ENCODE measurements around the gene RYR2. TPM values are rescaled to one million over a fixed set of nuclear protein-coding genes. Genes with fewer than 3 reads are reported as not detected.

The RYR2 gene
- total and polyA plus RNA-seq, 9 donors, result 2.3 to 4.7 (median 3.3) TPM

DNA sequence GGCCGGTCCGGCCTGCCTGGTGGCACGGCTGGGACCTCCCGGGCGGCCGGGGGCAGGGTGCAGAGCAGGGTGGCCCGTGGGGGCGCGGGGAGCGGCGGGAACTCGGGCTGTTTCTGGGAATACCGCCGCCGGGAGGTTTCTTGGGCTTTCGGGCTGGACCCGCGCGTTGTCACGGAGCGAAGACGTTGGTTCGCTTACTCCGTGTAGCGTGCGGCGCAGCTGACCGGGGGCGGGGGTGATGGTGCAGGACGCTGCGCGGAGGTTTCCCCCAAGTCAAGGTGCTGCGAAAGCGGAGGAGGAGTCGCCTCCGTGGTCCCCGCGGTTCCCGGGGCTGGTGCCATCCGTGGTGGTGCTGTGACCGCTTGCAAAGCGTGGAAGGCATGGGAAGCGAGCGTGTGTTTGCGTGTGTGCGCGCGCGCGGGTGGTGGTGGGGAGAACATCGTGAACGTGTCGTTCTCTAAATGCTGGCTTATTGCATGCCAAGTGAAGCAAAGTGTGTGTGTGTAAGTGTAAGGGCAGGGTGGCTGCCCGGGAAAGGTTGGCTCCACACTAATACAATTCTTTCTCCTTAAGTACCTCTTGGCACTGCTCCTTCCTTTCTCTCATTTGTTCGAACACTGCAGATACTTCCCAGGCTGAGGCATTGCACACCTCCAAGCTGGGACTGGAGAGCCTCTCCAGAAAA, 1.1 kb downstream of the RYR2 start:
- no peaks in the 10 kb centered on the region for H3K9me3 ChIP-seq (replicated peaks; ENCODE audit: control insufficient read depth, low read depth, low read length)
- H3K36me3 ChIP-seq (ENCODE audit: control insufficient read depth, insufficient read depth, low read length), result no peaks in the 10 kb centered on the region
- H3K4me1 ChIP-seq (ENCODE audit: control insufficient read depth, insufficient read depth, low read length), result peaks cover 11% of the 10 kb centered on the region
- peaks cover 33% of the 10 kb centered on the region for H3K27me3 ChIP-seq (ENCODE audit: control insufficient read depth, insufficient read depth, low read length)
- H3K4me3 ChIP-seq (ENCODE audit: low read length), result peak overlapping the region; percentile 40
- DNase-seq, result peak; percentile 18
- no peak overlapping the region for H3K27ac ChIP-seq (ENCODE audit: low read length)
- WGBS (ENCODE audit: insufficient coverage), result 1% methylated on average over 52 of the region's 55 CpGs

DNA sequence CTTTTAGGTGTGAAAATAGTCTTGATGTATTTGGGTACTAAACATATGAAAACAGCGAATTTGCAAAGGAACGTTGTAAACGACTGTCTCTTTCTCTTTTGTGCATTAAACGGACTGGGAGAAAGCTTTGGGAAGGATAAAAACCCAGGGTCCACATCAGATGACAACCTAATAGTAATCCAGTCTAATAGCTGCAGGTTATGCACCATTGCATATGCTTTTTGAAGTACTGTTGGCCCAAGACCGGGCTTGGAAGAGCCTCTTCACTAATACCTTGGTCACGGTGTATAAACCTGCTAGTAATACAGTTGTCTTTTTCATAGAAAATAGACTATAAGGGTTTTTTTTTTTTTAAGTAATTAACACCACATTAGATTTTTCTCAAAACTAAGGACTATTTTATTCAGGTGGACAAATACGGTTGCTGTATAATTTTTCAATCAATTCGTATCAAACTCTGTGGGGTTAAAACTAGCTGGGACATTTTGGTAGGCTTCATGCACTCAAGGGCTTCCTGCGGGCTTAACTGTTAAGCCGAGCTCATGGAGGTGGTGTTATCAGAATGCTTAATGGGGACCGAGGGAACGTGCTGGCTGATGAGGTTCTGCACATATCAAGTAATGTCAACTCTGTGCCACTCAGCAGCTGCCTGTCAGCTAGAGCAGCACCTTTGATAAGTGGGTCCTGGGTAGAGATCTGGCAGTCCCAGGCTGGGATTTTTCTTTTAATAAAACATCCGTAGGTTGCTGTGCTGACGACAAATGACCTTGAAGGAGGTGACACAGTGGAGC, 2.1 kb downstream of the RYR2 start:
- H3K4me1 ChIP-seq (ENCODE audit: control insufficient read depth, insufficient read depth, low read length), result peaks cover 11% of the 10 kb centered on the region
- no peak overlapping the region for H3K27ac ChIP-seq (ENCODE audit: low read length)
- H3K36me3 ChIP-seq (ENCODE audit: control insufficient read depth, insufficient read depth, low read length), result no peaks in the 10 kb centered on the region
- no peak overlapping the region for H3K4me3 ChIP-seq (ENCODE audit: low read length)
- WGBS (ENCODE audit: insufficient coverage), result 0% methylated on average over 3 of the region's 14 CpGs
- no peaks in the 10 kb centered on the region for H3K9me3 ChIP-seq (replicated peaks; ENCODE audit: control insufficient read depth, low read depth, low read length)
- H3K27me3 ChIP-seq (ENCODE audit: control insufficient read depth, insufficient read depth, low read length), result peaks cover 33% of the 10 kb centered on the region
- no peak for DNase-seq

DNA sequence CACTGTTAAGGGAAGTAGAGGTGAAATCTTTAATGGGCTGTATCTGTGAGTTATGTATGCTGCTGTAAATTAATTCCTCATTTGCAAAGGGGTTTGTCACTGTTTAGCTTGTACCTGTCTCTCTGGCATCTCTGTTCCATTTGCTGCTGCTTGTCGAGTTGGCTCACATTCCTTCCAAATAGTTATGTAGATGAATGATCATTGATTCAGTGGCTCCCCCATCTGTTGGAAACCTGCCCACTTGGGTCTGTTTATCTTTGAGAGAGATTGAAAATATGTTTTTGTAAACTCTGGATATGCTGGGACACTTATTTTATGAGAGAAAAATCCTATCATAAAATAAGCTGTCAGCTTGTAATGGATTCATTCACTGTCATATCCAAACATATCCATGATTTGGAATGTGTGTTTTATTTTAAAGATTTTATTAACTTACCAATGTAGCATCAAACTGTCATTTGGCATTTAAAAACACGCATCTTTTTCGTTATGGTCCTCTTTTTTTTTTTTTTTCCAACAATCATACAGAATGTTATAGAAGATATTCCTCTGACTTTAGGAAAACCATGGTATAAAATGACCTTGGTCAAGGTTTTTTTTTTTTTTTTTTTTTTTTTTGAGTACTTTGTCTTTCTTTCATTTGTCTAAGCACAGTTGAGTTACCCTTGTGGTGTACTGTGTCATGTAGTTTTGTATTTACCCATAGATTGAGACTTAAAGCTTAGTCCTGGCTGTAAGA, 3.5 kb downstream of the RYR2 start:
- Histone ChIP-seq H3K4me1 (ENCODE audit: control insufficient read depth, insufficient read depth, low read length) (peaks cover 11% of the 10 kb centered on the region), H3K27ac (ENCODE audit: low read length) (no peak overlapping the region), H3K27me3 (ENCODE audit: control insufficient read depth, insufficient read depth, low read length) (peaks cover 29% of the 10 kb centered on the region), H3K36me3 (ENCODE audit: control insufficient read depth, insufficient read depth, low read length) (no peaks in the 10 kb centered on the region), H3K9me3 (replicated peaks; ENCODE audit: control insufficient read depth, low read depth, low read length) (no peaks in the 10 kb centered on the region), H3K4me3 (ENCODE audit: low read length) (no peak overlapping the region)
- no peak for DNase-seq
- no CpG with 5 or more reads among the region's 3 CpGs for WGBS (ENCODE audit: insufficient coverage)

- no peak overlapping the region for H3K27ac ChIP-seq (ENCODE audit: low read length)
- 86% methylated on average over 4 of the region's 5 CpGs for WGBS (ENCODE audit: insufficient coverage)
- no peaks in the 10 kb centered on the region for H3K4me1 ChIP-seq (ENCODE audit: control insufficient read depth, insufficient read depth, low read length)
- peaks cover 13% of the 10 kb centered on the region for H3K27me3 ChIP-seq (ENCODE audit: control insufficient read depth, insufficient read depth, low read length)
- H3K4me3 ChIP-seq (ENCODE audit: low read length), result no peak overlapping the region
- no peaks in the 10 kb centered on the region for H3K36me3 ChIP-seq (ENCODE audit: control insufficient read depth, insufficient read depth, low read length)
- no peaks in the 10 kb centered on the region for H3K9me3 ChIP-seq (replicated peaks; ENCODE audit: control insufficient read depth, low read depth, low read length)
- no peak for DNase-seq
Measured at GRCh38 chr1:237048803-237049202, 6.8 kb downstream of the RYR2 start.

GRCh38 chr1:237050185-237050584, 8.2 kb downstream of the RYR2 start:
- DNase-seq, result no peak
- Histone ChIP-seq H3K36me3 (ENCODE audit: control insufficient read depth, insufficient read depth, low read length) (no peaks in the 10 kb centered on the region), H3K27me3 (ENCODE audit: control insufficient read depth, insufficient read depth, low read length) (peaks cover 1% of the 10 kb centered on the region), H3K27ac (ENCODE audit: low read length) (no peak overlapping the region), H3K4me3 (ENCODE audit: low read length) (no peak overlapping the region), H3K4me1 (ENCODE audit: control insufficient read depth, insufficient read depth, low read length) (no peaks in the 10 kb centered on the region), H3K9me3 (replicated peaks; ENCODE audit: control insufficient read depth, low read depth, low read length) (no peaks in the 10 kb centered on the region)
- WGBS (ENCODE audit: insufficient coverage), result 82% methylated on average over 2 of the region's 6 CpGs

DNA sequence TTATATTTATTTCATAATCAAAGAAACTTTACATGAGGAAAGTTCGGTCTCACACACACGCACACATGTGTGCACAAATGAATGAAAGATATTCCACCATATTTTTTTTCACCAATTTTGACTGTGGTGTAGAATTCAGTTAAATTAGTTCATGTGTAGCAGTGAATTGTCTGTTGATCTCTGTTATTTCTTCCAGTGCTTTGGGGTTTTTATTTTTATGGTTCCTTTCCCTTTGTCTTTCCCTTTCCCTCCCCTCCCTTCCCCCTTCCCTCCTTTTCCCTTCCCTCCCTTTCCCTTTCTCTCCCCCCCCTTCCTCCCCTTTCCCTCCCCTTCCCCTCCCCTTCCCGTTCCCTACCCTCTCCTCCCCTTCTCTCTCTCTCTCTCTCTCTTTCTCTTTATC, 8.9 kb downstream of the RYR2 start:
- Histone ChIP-seq H3K36me3 (ENCODE audit: control insufficient read depth, insufficient read depth, low read length) (no peaks in the 10 kb centered on the region), H3K27me3 (ENCODE audit: control insufficient read depth, insufficient read depth, low read length) (no peaks in the 10 kb centered on the region), H3K27ac (ENCODE audit: low read length) (no peak overlapping the region), H3K4me3 (ENCODE audit: low read length) (no peak overlapping the region), H3K9me3 (replicated peaks; ENCODE audit: control insufficient read depth, low read depth, low read length) (no peaks in the 10 kb centered on the region), H3K4me1 (ENCODE audit: control insufficient read depth, insufficient read depth, low read length) (no peaks in the 10 kb centered on the region)
- no CpG with 5 or more reads among the region's 3 CpGs for WGBS (ENCODE audit: insufficient coverage)
- DNase-seq, result no peak

DNA sequence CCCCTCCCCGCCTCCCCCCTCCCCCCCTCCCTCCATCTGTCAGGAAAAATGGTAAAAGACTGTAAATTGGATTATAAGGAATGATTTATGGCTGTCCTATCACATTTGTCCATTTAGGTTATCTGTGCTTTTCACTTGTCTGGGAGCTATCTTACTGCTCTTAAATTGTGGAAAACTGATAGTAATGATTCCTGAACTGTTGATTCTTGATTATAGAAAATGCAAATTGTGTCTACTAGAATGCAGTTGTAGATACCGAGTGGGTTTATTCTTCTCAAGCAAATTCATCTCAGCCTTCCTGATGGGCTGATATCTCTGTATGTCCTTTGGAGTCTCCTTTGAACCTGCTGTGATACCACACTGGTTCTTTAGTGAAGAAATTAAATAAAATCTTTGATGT, 12.3 kb downstream of the RYR2 start:
- no peak overlapping the region for H3K4me3 ChIP-seq (ENCODE audit: low read length)
- no peak overlapping the region for H3K27ac ChIP-seq (ENCODE audit: low read length)
- no peaks in the 10 kb centered on the region for H3K4me1 ChIP-seq (ENCODE audit: control insufficient read depth, insufficient read depth, low read length)

GRCh38 chr1:237058470-237058869, 16.5 kb downstream of the RYR2 start:
- Histone ChIP-seq H3K4me3 (ENCODE audit: low read length) (no peak overlapping the region), H3K36me3 (ENCODE audit: control insufficient read depth, insufficient read depth, low read length) (no peaks in the 10 kb centered on the region), H3K27ac (ENCODE audit: low read length) (no peak overlapping the region), H3K4me1 (ENCODE audit: control insufficient read depth, insufficient read depth, low read length) (no peaks in the 10 kb centered on the region), H3K27me3 (ENCODE audit: control insufficient read depth, insufficient read depth, low read length) (no peaks in the 10 kb centered on the region), H3K9me3 (replicated peaks; ENCODE audit: control insufficient read depth, low read depth, low read length) (no peaks in the 10 kb centered on the region)
- 83% methylated on average over 2 of the region's 9 CpGs for WGBS (ENCODE audit: insufficient coverage)
- no peak for DNase-seq

More for the DNA sequence above, 12.3 kb downstream of the RYR2 start:
- no peak for DNase-seq
- no peaks in the 10 kb centered on the region for H3K27me3 ChIP-seq (ENCODE audit: control insufficient read depth, insufficient read depth, low read length)
- WGBS (ENCODE audit: insufficient coverage), result no CpG with 5 or more reads among the region's 2 CpGs
- H3K36me3 ChIP-seq (ENCODE audit: control insufficient read depth, insufficient read depth, low read length), result no peaks in the 10 kb centered on the region
- no peaks in the 10 kb centered on the region for H3K9me3 ChIP-seq (replicated peaks; ENCODE audit: control insufficient read depth, low read depth, low read length)

DNA sequence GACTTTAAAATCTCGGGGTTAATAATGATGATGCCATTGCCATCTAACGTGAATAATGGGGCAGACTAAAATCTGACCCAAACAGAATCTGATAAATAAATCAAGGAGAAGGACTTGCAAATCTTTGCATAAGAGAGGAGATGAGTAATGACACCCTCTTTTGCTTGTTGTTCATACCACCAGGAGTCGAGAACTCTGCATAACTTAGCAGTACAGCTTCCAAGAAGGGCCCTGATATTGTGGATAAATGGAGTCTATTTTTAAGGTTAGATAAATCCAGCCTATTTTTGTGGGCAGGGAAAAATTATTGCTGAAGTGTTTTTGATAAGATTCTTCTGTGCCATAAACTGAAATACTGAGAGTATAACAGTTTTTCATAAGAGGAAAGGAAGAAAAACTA, 17.3 kb downstream of the RYR2 start:
- DNase-seq, result no peak
- Histone ChIP-seq H3K4me1 (ENCODE audit: control insufficient read depth, insufficient read depth, low read length) (no peaks in the 10 kb centered on the region), H3K4me3 (ENCODE audit: low read length) (no peak overlapping the region), H3K36me3 (ENCODE audit: control insufficient read depth, insufficient read depth, low read length) (no peaks in the 10 kb centered on the region), H3K27me3 (ENCODE audit: control insufficient read depth, insufficient read depth, low read length) (no peaks in the 10 kb centered on the region), H3K27ac (ENCODE audit: low read length) (no peak overlapping the region), H3K9me3 (replicated peaks; ENCODE audit: control insufficient read depth, low read depth, low read length) (no peaks in the 10 kb centered on the region)
- WGBS (ENCODE audit: insufficient coverage), result no CpG with 5 or more reads among the region's 3 CpGs

- no peak overlapping the region for H3K4me3 ChIP-seq (ENCODE audit: low read length)
Measured at GRCh38 chr1:237062976-237063375, 21.0 kb downstream of the RYR2 start.

More at GRCh38 chr1:237062976-237063375, 21.0 kb downstream of the RYR2 start:
- Histone ChIP-seq H3K27me3 (ENCODE audit: control insufficient read depth, insufficient read depth, low read length) (no peaks in the 10 kb centered on the region), H3K27ac (ENCODE audit: low read length) (no peak overlapping the region), H3K36me3 (ENCODE audit: control insufficient read depth, insufficient read depth, low read length) (no peaks in the 10 kb centered on the region), H3K9me3 (replicated peaks; ENCODE audit: control insufficient read depth, low read depth, low read length) (no peaks in the 10 kb centered on the region), H3K4me1 (ENCODE audit: control insufficient read depth, insufficient read depth, low read length) (no peaks in the 10 kb centered on the region)
- no peak for DNase-seq
